Heart right ventricle (tissue), 16 donors: Measurements from ENCODE around the gene IFI30. TPM values are rescaled to one million over a fixed set of nuclear protein-coding genes. Genes with fewer than 3 reads are reported as not detected.

Experiments
- ATAC-seq, 8 donors: fragments of 200-7000 bp; cut with Tn5 transposase; one replicate each; pipeline ENCODE4 v1.9.1; 2020; ENCODE audit warnings: mild to moderate bottlenecking in 8 of 8, moderate library complexity in 8 of 8, moderate number of reproducible peaks in 1 of 8
- DNase-seq, 2 donors: peaks; one replicate each; pipeline ENCODE4 v3.0.0-alpha.2; 2020
- H3K27ac ChIP-seq, 10 donors: fragments of 200-600 bp; sonication (generic) in 2 of 10; one replicate each; pipeline versions ENCODE4 v1.5.0 to v1.8.0; 2020 to 2022; ENCODE audit warnings: mild to moderate bottlenecking in 3 of 10
- H3K27me3 ChIP-seq, 7 donors: fragments of 200-600 bp; one replicate each; pipeline ENCODE4 v1.8.0; 2021 to 2022; ENCODE audit warnings: mild to moderate bottlenecking in 2 of 7
- H3K36me3 ChIP-seq, 9 donors: fragments of 200-600 bp; sonication (generic) in 1 of 9; one replicate each; pipeline versions ENCODE4 v1.5.0 to v1.8.0; 2020 to 2022; ENCODE audit warnings: mild to moderate bottlenecking in 2 of 9
- H3K4me1 ChIP-seq, 9 donors: fragments of 200-600 bp; sonication (generic) in 1 of 9; one replicate each; pipeline versions ENCODE4 v1.5.0 to v1.8.0; 2020 to 2022; ENCODE audit warnings: mild to moderate bottlenecking in 4 of 9
- H3K4me3 ChIP-seq, 10 donors: fragments of 200-600 bp; sonication (generic) in 2 of 10; one replicate each; pipeline versions ENCODE4 v1.5.0 to v1.8.0; 2020 to 2022; ENCODE audit warnings: mild to moderate bottlenecking in 7 of 10, moderate library complexity in 2 of 10
- H3K9me3 ChIP-seq, 11 donors: fragments of 200-600 bp in 10 of 11; sonication (generic) in 2 of 11; one replicate each; pipeline versions ENCODE4 v1.5.0 to v1.8.0; 2013 to 2022; ENCODE audit warnings: mild to moderate bottlenecking in 2 of 11, control low read depth in 1 of 11, moderate library complexity in 1 of 11
- CTCF ChIP-seq, 9 donors: fragments of 200-600 bp; sonication (generic) in 2 of 9; IDR thresholded peaks; one replicate each; pipeline versions ENCODE4 v1.5.0 to v1.8.0; 2021 to 2022; ENCODE audit warnings: antibody characterized with exemption in 9 of 9, mild to moderate bottlenecking in 5 of 9, moderate library complexity in 1 of 9
- WGBS, 2 donors: extraction: QIAGEN DNeasy Blood & Tissue Kit; methylation state at CpG; one replicate each; pipeline ENCODE4 v1.1.7; 2013; ENCODE audit warnings: inconsistent platforms in 1 of 2; 5-methylcytosine and 5-hydroxymethylcytosine counted together
- intact Hi-C, 10 donors: fragments of 100-400 bp; cut with DNase I; formaldehyde crosslinking; loops; one replicate each; pipeline versions ENCODE4 v1.11.1 to v1.14.2; 2022
- polyA plus RNA-seq, 2 donors: library from polyadenylated mRNA; stranded (reverse); fragments of 200-250 nt; gene quantifications; one replicate each; pipeline ENCODE4 v1.2.3, GENCODE V29; 2013
- total RNA-seq, 10 donors: library from RNA; stranded (reverse); fragmentation: NEBNext Ultra II Directional in 3 of 10; extraction: Animal tissue kit (Norgen Biotek cat#: 25700) in 3 of 10; gene quantifications; one replicate each; pipeline versions ENCODE4 v1.2.1 to v1.2.4, GENCODE V29; 2021 to 2023
- donor health status: Arrhythmogenic right ventricular cardiomyopathy.
- donor health status: ischemic (EF 13 %, LVEDD 7.1; RV severe dilation, severe dysfunction).
- donor health status: healthy with polysubstance abuse.
- donor health status: DM: no; HTN: yes; CAD: no.
- donor health status: DM: no; HTN: no; CAD: no.
- donor health status: ischemic (EF 25% LVEDD 6.9; RV normal size, moderate dysfunction).
- donor health status: ischemic (EF 25% LVEDD 5.7; RV mildly dilated, moderate dysfunction).
- donor health status: healthy.
- donor health status: DM: yes; HTN: yes; CAD: no.
- donor health status: Ischemic cardiomyopathy.
- donor health status: ischemic (EF 35%, LVEDD 5.7; RV mildly dilated, moderate dysfunction).
- donor health status: nonischemic (EF 11% LVEDD 7.7; RV severe dilation, severe dysfunction).
- donor health status: DM: yes; HTN: yes; CAD: no.
- donor health status: PGD.
- donor health status: ischemic (EF 29% LVEDD 5.4; RV normal size, mild dysfunction).
- donor health status: nonischemic (EF 23%, LVEDD 6.1; RV moderate dilation, normal function).

The IFI30 gene
- total and polyA plus RNA-seq, 12 donors, result 6.5 to 241 (median 11.9) TPM

GRCh38 chr19:18135712-18136584, 37.7 kb upstream of the IFI30 start:
- Histone ChIP-seq H3K4me3 (no peak overlapping the region), H3K9me3 (no peaks in the 10 kb centered on the region), H3K36me3 (peaks cover 0 to 92% (median 9%) of the 10 kb centered on the region in 9 donors), H3K27ac (no peak overlapping the region), H3K27me3 (no peaks in the 10 kb centered on the region), H3K4me1 (peaks cover 0 to 4% (median 0%) of the 10 kb centered on the region in 9 donors)
- ATAC-seq (no peak), DNase-seq (no peak)
- TF ChIP-seq CTCF (IDR thresholded peaks at IDR 0.05), result no peak
- WGBS, 2 donors, result 96 to 97% methylated on average over 18 of the region's 18 CpGs
- intact Hi-C loops, result no loop called here

GRCh38 chr19:18137242-18137641, 36.4 kb upstream of the IFI30 start:
- H3K27me3 ChIP-seq, result no peaks in the 10 kb centered on the region
- intact Hi-C loops, result no loop called here
- H3K4me1 ChIP-seq, result peaks cover 0 to 4% (median 0%) of the 10 kb centered on the region in 9 donors
- no peak for DNase-seq
- WGBS, 2 donors, result 83 to 84% methylated on average over 11 of the region's 11 CpGs
- H3K27ac ChIP-seq, result no peak overlapping the region
- ATAC-seq, result no peak
- H3K9me3 ChIP-seq, result no peaks in the 10 kb centered on the region
- peaks cover 0 to 92% (median 17%) of the 10 kb centered on the region in 9 donors for H3K36me3 ChIP-seq
- H3K4me3 ChIP-seq, result no peak overlapping the region
- TF ChIP-seq CTCF (IDR thresholded peaks at IDR 0.05), result no peak

GRCh38 chr19:18137657-18138339, 35.8 kb upstream of the IFI30 start:
- no peaks in the 10 kb centered on the region for H3K27me3 ChIP-seq
- H3K4me3 ChIP-seq, result no peak overlapping the region

More at GRCh38 chr19:18137657-18138339, 35.8 kb upstream of the IFI30 start:
- Histone ChIP-seq H3K9me3 (no peaks in the 10 kb centered on the region), H3K4me1 (peaks cover 0 to 4% (median 0%) of the 10 kb centered on the region in 9 donors), H3K36me3 (peaks cover 0 to 92% (median 17%) of the 10 kb centered on the region in 9 donors), H3K27ac (no peak overlapping the region)
- ATAC-seq, result no peak
- 94 to 97% methylated on average over 9 of the region's 9 CpGs for WGBS, 2 donors
- no peak for DNase-seq
- TF ChIP-seq CTCF (IDR thresholded peaks at IDR 0.05), result no peak
- intact Hi-C loops, result no loop called here
